Endothelial cell of umbilical vein (primary cell): ENCODE data around the gene IPP. TPM values are rescaled to one million over a fixed set of nuclear protein-coding genes. Genes with fewer than 3 reads are reported as not detected.

Source experiments
- BruUV-seq: library from RNA; stranded (reverse); fragments of 400-500 nt; replicated peaks from 2 replicates; lab custom pipeline; 2021; lab: Mats Ljungman, UMichigan
- CTCF ChIA-PET: fragments of 300-600, 350-600 bp; sonication (Branson Sonifier 250); formaldehyde crosslinking; loops from one replicate; lab custom pipeline; 2021; ENCODE audit warnings: antibody characterized with exemption, inconsistent platforms; lab: Charles Lee
- POLR2A ChIA-PET: fragments of 300-600, 350-600 bp; sonication (Branson Sonifier 250); formaldehyde crosslinking; loops from one replicate; lab custom pipeline; 2021; ENCODE audit warnings: antibody characterized with exemption, inconsistent platforms; lab: Charles Lee
- DNase-seq: peaks from one replicate; pipeline ENCODE4 v3.0.0-alpha.2; 2011; ENCODE audit warnings: low read depth, low spot score
- FAIRE-seq: peaks from 2 replicates; lab custom pipeline; 2011; peaks lifted over from hg19 to GRCh38; lab: Jason Lieb, UNC
- H2AFZ ChIP-seq: 2 replicates; pipeline ENCODE4 v1.6.0; 2012; ENCODE audit warnings: low read depth, low read length, control low read depth, inconsistent platforms
- H3K27ac ChIP-seq: 2 replicates; pipeline ENCODE4 v1.5.1; 2011; ENCODE audit warnings: low read depth, mild to moderate bottlenecking, control low read depth, low read length, moderate library complexity; ENCODE audit not compliant: insufficient read depth
- H3K27me3 ChIP-seq, 2 experiments: 2 replicates each; pipeline versions ENCODE4 v1.6.0 to v1.6.1; 2011; ENCODE audit warnings: low read length in 2 of 2, mixed read lengths in 1 of 2; ENCODE audit not compliant: control insufficient read depth in 2 of 2, insufficient read depth in 2 of 2
- H3K36me3 ChIP-seq, 2 experiments: 2 replicates in 1 of 2; 3 replicates in 1 of 2; pipeline ENCODE4 v1.5.1; 2011; ENCODE audit warnings: low read length in 2 of 2, mild to moderate bottlenecking in 1 of 2, moderate library complexity in 1 of 2; ENCODE audit not compliant: control insufficient read depth in 2 of 2, insufficient read depth in 2 of 2; ENCODE audit errors: extremely low read depth in 1 of 2
- H3K4me1 ChIP-seq: 3 replicates; pipeline ENCODE4 v1.5.1; 2011; ENCODE audit warnings: mild to moderate bottlenecking, low read length; ENCODE audit not compliant: control insufficient read depth, insufficient read depth; ENCODE audit errors: extremely low read depth
- H3K4me2 ChIP-seq: 2 replicates; pipeline ENCODE4 v1.6.1; 2011; ENCODE audit warnings: low read length, control low read depth, mixed read lengths; ENCODE audit not compliant: insufficient read depth
- H3K4me3 ChIP-seq, 3 experiments: fragments of 200-600 bp in 1 of 3; sonication (generic), shearing (Covaris generic) in 1 of 3; replicated peaks in 1 of 3; 2 replicates each; pipeline ENCODE4 v1.5.1; 2011 to 2016; ENCODE audit warnings: control low read depth in 3 of 3, low read length in 3 of 3, mild to moderate bottlenecking in 2 of 3, inconsistent platforms in 1 of 3, low read depth in 1 of 3, moderate library complexity in 1 of 3; ENCODE audit not compliant: insufficient read depth in 1 of 3
- H3K79me2 ChIP-seq: 2 replicates; pipeline ENCODE4 v1.6.0; 2012; ENCODE audit warnings: low read length, inconsistent platforms; ENCODE audit not compliant: control insufficient read depth, insufficient read depth
- H3K9ac ChIP-seq: replicated peaks from 2 replicates; pipeline ENCODE3; 2011; ENCODE audit warnings: low read length, control low read depth; ENCODE audit not compliant: insufficient read depth; ENCODE audit errors: extremely low read depth
- H3K9me1 ChIP-seq: replicated peaks from 3 replicates; pipeline ENCODE4 v1.6.0; 2011; ENCODE audit warnings: mild to moderate bottlenecking, low read length; ENCODE audit not compliant: control insufficient read depth, insufficient read depth; ENCODE audit errors: extremely low read depth
- H3K9me3 ChIP-seq: replicated peaks from 2 replicates; pipeline ENCODE4 v1.5.1; 2012; ENCODE audit warnings: low read length, inconsistent platforms; ENCODE audit not compliant: control insufficient read depth, insufficient read depth
- H4K20me1 ChIP-seq: replicated peaks from 2 replicates; pipeline ENCODE3; 2011; ENCODE audit warnings: mild to moderate bottlenecking, low read length; ENCODE audit not compliant: control insufficient read depth, insufficient read depth; ENCODE audit errors: extremely low read depth
- EZH2 ChIP-seq: IDR thresholded peaks from 2 replicates; pipeline ENCODE4 v1.6.1; 2012; ENCODE audit warnings: borderline replicate concordance, low read depth, mild to moderate bottlenecking, moderate library complexity, low read length, inconsistent platforms; ENCODE audit not compliant: severe bottlenecking
- FOS ChIP-seq: IDR thresholded peaks from 2 replicates; pipeline ENCODE4 v1.6.1; 2011; ENCODE audit warnings: mild to moderate bottlenecking, low read length, moderate library complexity, borderline replicate concordance; ENCODE audit not compliant: insufficient read depth
- GATA2 ChIP-seq: IDR thresholded peaks from 2 replicates; pipeline ENCODE4 v1.7.0; 2011; ENCODE audit warnings: low read depth, mild to moderate bottlenecking, moderate library complexity, mixed read lengths, low read length; ENCODE audit not compliant: insufficient read length, insufficient read depth
- JUN ChIP-seq: IDR thresholded peaks from 2 replicates; pipeline ENCODE4 v1.6.1; 2011; ENCODE audit warnings: borderline replicate concordance, low read depth; ENCODE audit not compliant: insufficient read length, insufficient read depth
- MYC ChIP-seq: IDR thresholded peaks from one replicate; pipeline ENCODE4 v1.6.1; 2011; ENCODE audit warnings: mild to moderate bottlenecking, low read depth, low read length
- POLR2A ChIP-seq: IDR thresholded peaks from 2 replicates; pipeline ENCODE4 v1.6.1; 2012; ENCODE audit warnings: low read depth, mild to moderate bottlenecking, control low read depth, low read length
- POLR2AphosphoS5 ChIP-seq: IDR thresholded peaks from 2 replicates; pipeline ENCODE4 v1.6.1; 2012; ENCODE audit warnings: low read depth, mild to moderate bottlenecking, control low read depth, low read length, moderate library complexity; ENCODE audit not compliant: insufficient read depth
- dilution Hi-C: fragments of 300-500 bp; cut with MboI; formaldehyde crosslinking; loops from one replicate; pipeline ENCODE4 v1.15.0; 2019; ENCODE audit warnings: low sequenced_read_pairs; ENCODE audit not compliant: extremely low pct_ligation_motif_present
- intact Hi-C: fragments of 100-400 bp; cut with micrococcal nuclease; formaldehyde crosslinking; loops from one replicate; pipeline ENCODE4 v1.10.0; 2022
- polyA plus RNA-seq, 4 experiments: library from polyadenylated mRNA; depleted of rRNA in 3 of 4; stranded (reverse) in 3 of 4; unstranded in 1 of 4; fragments of >200 nt; gene quantifications; 2 replicates each; pipeline versions ENCODE4 v1.2.1 to v1.2.3, GENCODE V29; 2011 to 2012; ENCODE audit warnings: missing spikeins in 1 of 4
- total RNA-seq: library from RNA; stranded (reverse); gene quantifications from 2 replicates; pipeline ENCODE4 v1.2.3, GENCODE V29; 2021
- TF ChIP-seq, protein P1 (sequence below), 2 donors: IDR thresholded peaks; 1 replicate in 1 of 2; 2 replicates in 1 of 2; pipeline ENCODE4 v1.5.1; 2011; ENCODE audit warnings: low read length in 2 of 2, mild to moderate bottlenecking in 2 of 2, moderate library complexity in 2 of 2, control low read depth in 1 of 2, inconsistent platforms in 1 of 2, low read depth in 1 of 2; ENCODE audit not compliant: insufficient read depth in 1 of 2; ENCODE audit errors: extremely low read depth in 1 of 2
- TF ChIP-seq, protein P2 (sequence below): IDR thresholded peaks from 2 replicates; pipeline ENCODE4 v1.6.1; 2011; ENCODE audit not compliant: insufficient read depth, insufficient read length

The IPP gene
- total and polyA plus RNA-seq, 2 donors (not counting 3 experiments of a cell fraction or from before 2014, with no cell fraction given) = 2.1 to 6.3 TPM

DNA sequence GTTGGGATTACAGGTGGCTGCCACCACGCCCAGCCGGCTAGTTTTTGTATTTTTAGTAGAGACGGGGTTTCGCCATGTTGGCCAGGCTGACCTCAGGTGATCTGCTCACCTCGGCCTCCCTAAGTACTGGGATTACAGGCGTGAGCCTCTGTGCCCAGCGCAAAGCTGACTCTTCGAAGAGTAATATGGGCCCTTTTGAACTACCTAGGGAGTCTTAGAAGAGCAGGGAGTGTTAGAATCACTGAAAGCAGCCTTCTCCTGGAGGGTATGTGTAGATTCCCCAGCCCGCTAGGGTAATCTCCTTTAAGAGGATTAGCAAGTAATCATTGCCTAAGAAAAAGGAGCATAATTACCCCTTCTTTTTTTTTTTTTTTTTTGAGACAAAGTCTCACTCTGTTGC, 46.5 kb upstream of the IPP start:
- Histone ChIP-seq H3K36me3 (no peaks in the 10 kb centered on the region), H3K4me3 (no peak overlapping the region), H3K9ac (no peak overlapping the region), H3K27ac (no peak overlapping the region), H3K27me3 (no peaks in the 10 kb centered on the region), H2AFZ (no peak overlapping the region), H3K9me3 (no peaks in the 10 kb centered on the region), H3K4me2 (no peak overlapping the region), H4K20me1 (no peaks in the 10 kb centered on the region), H3K9me1 (no peaks in the 10 kb centered on the region), H3K79me2 (no peaks in the 10 kb centered on the region), H3K4me1 (no peaks in the 10 kb centered on the region)
- TF ChIP-seq FOS (no peak), GATA2 (no peak), JUN (no peak), EZH2 (no peak), POLR2A (no peak), MYC (no peak), POLR2AphosphoS5 (no peak)
- TF ChIP-seq, protein P1, sequence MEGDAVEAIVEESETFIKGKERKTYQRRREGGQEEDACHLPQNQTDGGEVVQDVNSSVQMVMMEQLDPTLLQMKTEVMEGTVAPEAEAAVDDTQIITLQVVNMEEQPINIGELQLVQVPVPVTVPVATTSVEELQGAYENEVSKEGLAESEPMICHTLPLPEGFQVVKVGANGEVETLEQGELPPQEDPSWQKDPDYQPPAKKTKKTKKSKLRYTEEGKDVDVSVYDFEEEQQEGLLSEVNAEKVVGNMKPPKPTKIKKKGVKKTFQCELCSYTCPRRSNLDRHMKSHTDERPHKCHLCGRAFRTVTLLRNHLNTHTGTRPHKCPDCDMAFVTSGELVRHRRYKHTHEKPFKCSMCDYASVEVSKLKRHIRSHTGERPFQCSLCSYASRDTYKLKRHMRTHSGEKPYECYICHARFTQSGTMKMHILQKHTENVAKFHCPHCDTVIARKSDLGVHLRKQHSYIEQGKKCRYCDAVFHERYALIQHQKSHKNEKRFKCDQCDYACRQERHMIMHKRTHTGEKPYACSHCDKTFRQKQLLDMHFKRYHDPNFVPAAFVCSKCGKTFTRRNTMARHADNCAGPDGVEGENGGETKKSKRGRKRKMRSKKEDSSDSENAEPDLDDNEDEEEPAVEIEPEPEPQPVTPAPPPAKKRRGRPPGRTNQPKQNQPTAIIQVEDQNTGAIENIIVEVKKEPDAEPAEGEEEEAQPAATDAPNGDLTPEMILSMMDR (IDR thresholded peaks at IDR 0.05; ENCODE audit: extremely low read depth in 1 of 2, insufficient read depth in 1 of 2, low read depth in 1 of 2, low read length in 2 of 2) = no peak
- TF ChIP-seq, protein P2, sequence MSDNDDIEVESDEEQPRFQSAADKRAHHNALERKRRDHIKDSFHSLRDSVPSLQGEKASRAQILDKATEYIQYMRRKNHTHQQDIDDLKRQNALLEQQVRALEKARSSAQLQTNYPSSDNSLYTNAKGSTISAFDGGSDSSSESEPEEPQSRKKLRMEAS = no peak
- dilution Hi-C loops = no loop called here
- POLR2A ChIA-PET = no interaction called here
- CTCF ChIA-PET = interaction anchor here (0.7 to 1.2 kb wide), 2 partner anchors 27 to 42 kb away, joined by 3 read pairs; no protein-coding TSS in a partner anchor
- BruUV-seq = no TSS peak
- FAIRE-seq = no peak
- DNase-seq = no peak
- intact Hi-C loops = no loop called here
